AG04450 (cell line): ENCODE measurements around the gene AMIGO1. TPM values are rescaled to one million over a fixed set of nuclear protein-coding genes. Genes with fewer than 3 reads are reported as not detected.

ENCODE experiments used
- CTCF ChIA-PET: fragments of 300-600, 350-600 bp; formaldehyde crosslinking; extraction: SDS; loops from one replicate; lab custom pipeline; 2022; ENCODE audit warnings: antibody characterized with exemption, inconsistent platforms; lab: Charles Lee
- POLR2A ChIA-PET: fragments of 350-600 bp; formaldehyde crosslinking; extraction: SDS; loops from one replicate; lab custom pipeline; 2021; ENCODE audit warnings: antibody characterized with exemption, inconsistent platforms; lab: Yijun Ruan, JAX
- DNase-seq: peaks from one replicate; pipeline ENCODE4 v3.0.0-alpha.2; 2011; ENCODE audit warnings: low read depth, low spot score
- H3K27ac ChIP-seq: one replicate; pipeline ENCODE4 v1.5.1; 2012; ENCODE audit warnings: low read depth, low read length, control low read depth
- H3K27me3 ChIP-seq: one replicate; pipeline ENCODE4 v1.6.0; 2012; ENCODE audit warnings: low read length; ENCODE audit not compliant: control insufficient read depth, insufficient read depth
- H3K4me3 ChIP-seq: 2 replicates; pipeline ENCODE4 v1.5.1; 2011; ENCODE audit warnings: mild to moderate bottlenecking, low read depth, low read length, control low read depth
- H3K9me3 ChIP-seq: 2 replicates; pipeline ENCODE4 v1.5.1; 2012; ENCODE audit warnings: low read length; ENCODE audit not compliant: control insufficient read depth, insufficient read depth
- CTCF ChIP-seq: IDR thresholded peaks from 2 replicates; pipeline ENCODE4 v1.5.1; 2011; ENCODE audit warnings: low read depth, low read length, control low read depth, inconsistent platforms
- polyA plus RNA-seq: library from polyadenylated mRNA; depleted of rRNA; stranded (reverse); fragments of >200 nt; gene quantifications from 2 replicates; pipeline ENCODE4 v1.2.3, GENCODE V29; 2011

AMIGO1 gene
- polyA plus RNA-seq, 1 experiment, result 1.5 TPM

GRCh38 chr1:109482242-109482641 is 27.3 kb downstream of the AMIGO1 start:
- no peak for DNase-seq
- Histone ChIP-seq H3K9me3 (no peaks in the 10 kb centered on the region; the same call in 1 of the 2 replicates), H3K4me3 (no peak overlapping the region), H3K27me3 (peaks cover 31% of the 10 kb centered on the region), H3K27ac (no peak overlapping the region)
- POLR2A ChIA-PET, result interaction anchor here (2.3 kb wide), 1 partner anchor 56 kb away, joined by 12 read pairs; the partner anchor contains the start of gene PSMA5
- no peak for TF ChIP-seq CTCF
- CTCF ChIA-PET, result interaction anchor here (0.6 to 37.0 kb wide), 5 partner anchors 8 to 547 kb away, joined by 4 to 1351 read pairs (median 8); partner anchors contain the start of genes CYB561D1 and GPR61

GRCh38 chr1:109481646-109482045 is 27.9 kb downstream of the AMIGO1 start:
- H3K27me3 ChIP-seq, result peaks cover 35% of the 10 kb centered on the region
- H3K27ac ChIP-seq, result no peak overlapping the region
- TF ChIP-seq CTCF, result no peak
- DNase-seq, result no peak
- CTCF ChIA-PET, result interaction anchor here (1.3 to 37.0 kb wide), 4 partner anchors 9 to 53 kb away, joined by 5 to 1351 read pairs (median 12); partner anchors contain the start of gene GPR61
- POLR2A ChIA-PET, result no interaction called here
- H3K4me3 ChIP-seq, result no peak overlapping the region
- no peaks in the 10 kb centered on the region; the same call in 1 of the 2 replicates for H3K9me3 ChIP-seq

- POLR2A ChIA-PET, result no interaction called here
- DNase-seq, result no peak
- TF ChIP-seq CTCF, result no peak
- Histone ChIP-seq H3K27me3 (peaks cover 50% of the 10 kb centered on the region), H3K4me3 (no peak overlapping the region), H3K27ac (no peak overlapping the region), H3K9me3 (no peaks in the 10 kb centered on the region; the same call in 1 of the 2 replicates)
- CTCF ChIA-PET, result interaction anchor here (0.8 to 2.9 kb wide), 4 partner anchors 10 to 53 kb away, joined by 4 to 15 read pairs (median 4); no protein-coding TSS in a partner anchor
Measured at GRCh38 chr1:109479901-109480300, 29.6 kb downstream of the AMIGO1 start.

- POLR2A ChIA-PET, result no interaction called here
- no peak overlapping the region for H3K27ac ChIP-seq
Measured at GRCh38 chr1:109479311-109479710, 30.2 kb downstream of the AMIGO1 start.

More at GRCh38 chr1:109479311-109479710, 30.2 kb downstream of the AMIGO1 start:
- Histone ChIP-seq H3K9me3 (no peaks in the 10 kb centered on the region; the same call in 1 of the 2 replicates), H3K4me3 (no peak overlapping the region), H3K27me3 (peaks cover 54% of the 10 kb centered on the region)
- CTCF ChIA-PET, result interaction anchor here (0.8 to 2.9 kb wide), 3 partner anchors 9 to 53 kb away, joined by 4 to 15 read pairs (median 4); no protein-coding TSS in a partner anchor
- TF ChIP-seq CTCF, result no peak
- no peak for DNase-seq
